ENCODE data around the gene UPP2. TPM values are rescaled to one million over a fixed set of nuclear protein-coding genes. Genes with fewer than 3 reads are reported as not detected.

UPP2 gene
- total and polyA plus RNA-seq, 9 of the 15 experiments (the other 6 are each of a cell fraction or from before 2014, with no cell fraction given) = not detected

DNA sequence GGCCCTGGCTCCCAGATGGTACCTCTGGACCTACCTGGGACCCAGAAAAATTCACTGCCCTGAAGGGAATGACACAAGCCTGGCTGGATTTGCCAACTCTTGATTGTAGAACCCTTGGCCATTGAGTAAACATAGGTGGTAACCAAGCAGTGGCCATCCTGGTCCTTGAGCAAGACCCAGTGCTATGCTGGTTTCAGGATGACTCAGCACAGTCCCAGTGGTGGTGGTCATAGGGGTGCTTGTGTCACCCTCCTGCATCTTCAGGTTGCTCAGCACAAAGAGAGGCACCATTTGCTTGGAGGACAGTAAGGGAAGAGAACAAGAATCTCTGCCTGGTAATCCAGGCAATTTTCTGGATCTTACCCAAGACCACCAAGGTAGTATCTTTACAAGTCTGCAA lies 52.9 kb downstream of the UPP2 start:
- CTCF ChIA-PET (ENCODE audit: low intra/inter-chr PET ratio) = no interaction called here
- TF ChIP-seq HNRNPLL (IDR thresholded peaks at IDR 0.05; ENCODE audit: low read depth, low read length, poor library complexity, severe bottlenecking) (no peak), KAT2B (IDR thresholded peaks at IDR 0.05; ENCODE audit: low read depth, low read length) (no peak), TAF15 (IDR thresholded peaks at IDR 0.05; ENCODE audit: low read depth, low read length) (no peak), C11orf30 (IDR thresholded peaks at IDR 0.05; ENCODE audit: low read depth) (peak; percentile 55; the same call in 1 of the 2 replicates), CBX8 (IDR thresholded peaks at IDR 0.05; ENCODE audit: borderline replicate concordance, extremely low read depth, low read depth, low read length, poor library complexity, severe bottlenecking) (no peak), SUPT5H (IDR thresholded peaks at IDR 0.05) (no peak), ZNF263 (CRISPR knock-in tag; IDR thresholded peaks at IDR 0.05; ENCODE audit: borderline replicate concordance) (no peak), NFE2 (IDR thresholded peaks at IDR 0.05; ENCODE audit: low read depth) (peak; percentile 72), VEZF1 (CRISPR knock-in tag; IDR thresholded peaks at IDR 0.05) (no peak), TAF1 (IDR thresholded peaks at IDR 0.05; ENCODE audit: control insufficient read depth, extremely low read depth, insufficient read depth, low read length, severe bottlenecking) (no peak), ZNF584 (CRISPR knock-in tag; IDR thresholded peaks at IDR 0.05; ENCODE audit: low read depth) (no peak), SREBF2 (CRISPR knock-in tag; IDR thresholded peaks at IDR 0.05) (no peak), GABPB2 (CRISPR knock-in tag; conservative IDR thresholded peaks at IDR 0.05) (no peak), MAFG (tag; conservative IDR thresholded peaks at IDR 0.05) (peak; percentile 55), GATAD2B (IDR thresholded peaks at IDR 0.05; ENCODE audit: borderline replicate concordance) (no peak)
- TF ChIP-seq, protein P1, sequence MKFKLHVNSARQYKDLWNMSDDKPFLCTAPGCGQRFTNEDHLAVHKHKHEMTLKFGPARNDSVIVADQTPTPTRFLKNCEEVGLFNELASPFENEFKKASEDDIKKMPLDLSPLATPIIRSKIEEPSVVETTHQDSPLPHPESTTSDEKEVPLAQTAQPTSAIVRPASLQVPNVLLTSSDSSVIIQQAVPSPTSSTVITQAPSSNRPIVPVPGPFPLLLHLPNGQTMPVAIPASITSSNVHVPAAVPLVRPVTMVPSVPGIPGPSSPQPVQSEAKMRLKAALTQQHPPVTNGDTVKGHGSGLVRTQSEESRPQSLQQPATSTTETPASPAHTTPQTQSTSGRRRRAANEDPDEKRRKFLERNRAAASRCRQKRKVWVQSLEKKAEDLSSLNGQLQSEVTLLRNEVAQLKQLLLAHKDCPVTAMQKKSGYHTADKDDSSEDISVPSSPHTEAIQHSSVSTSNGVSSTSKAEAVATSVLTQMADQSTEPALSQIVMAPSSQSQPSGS (CRISPR knock-in tag; IDR thresholded peaks at IDR 0.05) = no peak
- TF ChIP-seq, protein P2, sequence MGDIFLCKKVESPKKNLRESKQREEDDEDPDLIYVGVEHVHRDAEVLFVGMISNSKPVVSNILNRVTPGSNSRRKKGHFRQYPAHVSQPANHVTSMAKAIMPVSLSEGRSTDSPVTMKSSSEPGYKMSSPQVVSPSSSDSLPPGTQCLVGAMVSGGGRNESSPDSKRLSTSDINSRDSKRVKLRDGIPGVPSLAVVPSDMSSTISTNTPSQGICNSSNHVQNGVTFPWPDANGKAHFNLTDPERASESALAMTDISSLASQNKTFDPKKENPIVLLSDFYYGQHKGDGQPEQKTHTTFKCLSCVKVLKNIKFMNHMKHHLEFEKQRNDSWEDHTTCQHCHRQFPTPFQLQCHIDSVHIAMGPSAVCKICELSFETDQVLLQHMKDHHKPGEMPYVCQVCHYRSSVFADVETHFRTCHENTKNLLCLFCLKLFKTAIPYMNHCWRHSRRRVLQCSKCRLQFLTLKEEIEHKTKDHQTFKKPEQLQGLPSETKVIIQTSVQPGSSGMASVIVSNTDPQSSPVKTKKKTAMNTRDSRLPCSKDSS (IDR thresholded peaks at IDR 0.05; ENCODE audit: low read depth, partially characterized antibody) = no peak
- TF ChIP-seq, protein P3, sequence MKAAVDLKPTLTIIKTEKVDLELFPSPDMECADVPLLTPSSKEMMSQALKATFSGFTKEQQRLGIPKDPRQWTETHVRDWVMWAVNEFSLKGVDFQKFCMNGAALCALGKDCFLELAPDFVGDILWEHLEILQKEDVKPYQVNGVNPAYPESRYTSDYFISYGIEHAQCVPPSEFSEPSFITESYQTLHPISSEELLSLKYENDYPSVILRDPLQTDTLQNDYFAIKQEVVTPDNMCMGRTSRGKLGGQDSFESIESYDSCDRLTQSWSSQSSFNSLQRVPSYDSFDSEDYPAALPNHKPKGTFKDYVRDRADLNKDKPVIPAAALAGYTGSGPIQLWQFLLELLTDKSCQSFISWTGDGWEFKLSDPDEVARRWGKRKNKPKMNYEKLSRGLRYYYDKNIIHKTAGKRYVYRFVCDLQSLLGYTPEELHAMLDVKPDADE (conservative IDR thresholded peaks at IDR 0.05; ENCODE audit: control insufficient read depth, low read depth, low read length) = no peak

More for the DNA sequence above, 52.9 kb downstream of the UPP2 start:
- no peaks in the 10 kb centered on the region for H3K79me2 ChIP-seq (ENCODE audit: control insufficient read depth, insufficient read depth, low read length)
- no peak overlapping the region for H3K9ac ChIP-seq (ENCODE audit: insufficient read depth in 1 of 2, low read depth in 2 of 2, low read length in 2 of 2)
- BruUV-seq (replicated peaks) = no TSS peak
- in situ Hi-C loops (cut with MboI) (no loop called here), intact Hi-C loops (cut with micrococcal nuclease) (no loop called here)
- H3K4me3 ChIP-seq = no peak overlapping the region
- H3K27me3 ChIP-seq (ENCODE audit: control insufficient read depth in 2 of 2, insufficient read depth in 2 of 2, low read length in 2 of 2) = no peaks in the 10 kb centered on the region
- H2AFZ ChIP-seq (ENCODE audit: low read depth, low read length) = no peak overlapping the region
- FAIRE-seq (no peak), DNase-seq (ENCODE audit: extremely low read depth in 1 of 4, low spot score in 3 of 4) (no peak), ATAC-seq (peak; percentile 51; the same call in 1 of the 3 replicates)
- H3K4me1 ChIP-seq (replicated peaks in 1 of 2; ENCODE audit: control insufficient read depth in 2 of 2, insufficient read depth in 2 of 2, low read length in 2 of 2) = no peaks in the 10 kb centered on the region
- no peak overlapping the region for H3K4me2 ChIP-seq (ENCODE audit: insufficient read depth, low read length)
- H3K27ac ChIP-seq (ENCODE audit: extremely low read depth, low read depth, low read length) = no peak overlapping the region
- POLR2A ChIA-PET = no interaction called here
- H4K20me1 ChIP-seq (replicated peaks; ENCODE audit: control insufficient read depth, insufficient read depth, low read length) = no peaks in the 10 kb centered on the region
- H3K36me3 ChIP-seq (ENCODE audit: control insufficient read depth, insufficient read depth, low read length) = no peaks in the 10 kb centered on the region
- H3K9me1 ChIP-seq (ENCODE audit: control insufficient read depth, insufficient read depth, low read length) = no peaks in the 10 kb centered on the region
- H3K9me3 ChIP-seq (replicated peaks; ENCODE audit: control insufficient read depth, insufficient read depth, low read depth, low read length) = no peaks in the 10 kb centered on the region

Measured in K562 (cell line).